ENCODE data around the gene ASCL5.

Gene ASCL5

DNA sequence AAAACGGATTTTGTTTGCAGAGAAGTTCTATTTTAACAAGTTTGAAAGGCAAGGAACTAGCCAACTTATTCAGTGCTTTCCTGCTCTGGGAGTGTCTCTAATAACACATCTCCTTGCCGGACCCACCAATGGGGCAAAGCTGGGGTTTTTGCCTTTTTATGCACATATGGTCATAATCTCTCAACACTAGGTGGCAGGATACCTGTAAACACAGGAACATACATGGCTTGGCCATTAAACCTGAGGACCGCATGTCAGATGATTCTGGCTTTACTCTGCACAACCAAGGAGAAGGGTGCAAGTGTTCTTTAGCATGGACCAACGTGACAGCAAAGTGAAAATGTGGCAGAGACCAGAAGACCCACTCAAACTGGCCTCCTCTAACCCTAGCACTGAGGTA lies 22.4 kb upstream of the ASCL5 start:
- H3K4me1 ChIP-seq (ENCODE audit: insufficient read depth, low read length, poor library complexity, severe bottlenecking) = peaks cover 15% of the 10 kb centered on the region
- H3K79me2 ChIP-seq (ENCODE audit: insufficient read depth, low read length) = peaks cover 11% of the 10 kb centered on the region
- H3F3A ChIP-seq (ENCODE audit: low read depth) = no peaks in the 10 kb centered on the region
- H3K36me3 ChIP-seq (ENCODE audit: insufficient read depth, low read length) = peaks cover 32% of the 10 kb centered on the region; the same call in 1 of the 2 replicates
- H3K9me3 ChIP-seq (ENCODE audit: insufficient read depth, low read depth, low read length) = no peaks in the 10 kb centered on the region
- H4K20me1 ChIP-seq (ENCODE audit: insufficient read depth, low read length, poor library complexity, severe bottlenecking) = no peaks in the 10 kb centered on the region
- no peak overlapping the region for H2AFZ ChIP-seq (ENCODE audit: low read length)
- no peak overlapping the region for H3K4me2 ChIP-seq (ENCODE audit: low read depth, low read length, poor library complexity, severe bottlenecking)
- H3K27me3 ChIP-seq (ENCODE audit: insufficient read depth, low read length, poor library complexity, severe bottlenecking) = no peaks in the 10 kb centered on the region
- H3K9ac ChIP-seq (ENCODE audit: low read depth, low read length, poor library complexity, severe bottlenecking) = no peak overlapping the region
- TF ChIP-seq EZH2phosphoT487 (IDR thresholded peaks at IDR 0.05; ENCODE audit: borderline replicate concordance) = no peak
- TF ChIP-seq, protein P1, sequence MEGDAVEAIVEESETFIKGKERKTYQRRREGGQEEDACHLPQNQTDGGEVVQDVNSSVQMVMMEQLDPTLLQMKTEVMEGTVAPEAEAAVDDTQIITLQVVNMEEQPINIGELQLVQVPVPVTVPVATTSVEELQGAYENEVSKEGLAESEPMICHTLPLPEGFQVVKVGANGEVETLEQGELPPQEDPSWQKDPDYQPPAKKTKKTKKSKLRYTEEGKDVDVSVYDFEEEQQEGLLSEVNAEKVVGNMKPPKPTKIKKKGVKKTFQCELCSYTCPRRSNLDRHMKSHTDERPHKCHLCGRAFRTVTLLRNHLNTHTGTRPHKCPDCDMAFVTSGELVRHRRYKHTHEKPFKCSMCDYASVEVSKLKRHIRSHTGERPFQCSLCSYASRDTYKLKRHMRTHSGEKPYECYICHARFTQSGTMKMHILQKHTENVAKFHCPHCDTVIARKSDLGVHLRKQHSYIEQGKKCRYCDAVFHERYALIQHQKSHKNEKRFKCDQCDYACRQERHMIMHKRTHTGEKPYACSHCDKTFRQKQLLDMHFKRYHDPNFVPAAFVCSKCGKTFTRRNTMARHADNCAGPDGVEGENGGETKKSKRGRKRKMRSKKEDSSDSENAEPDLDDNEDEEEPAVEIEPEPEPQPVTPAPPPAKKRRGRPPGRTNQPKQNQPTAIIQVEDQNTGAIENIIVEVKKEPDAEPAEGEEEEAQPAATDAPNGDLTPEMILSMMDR (conservative IDR thresholded peaks at IDR 0.05; ENCODE audit: low read length) = peak; percentile 72
- no peaks in the 10 kb centered on the region for H3K9me2 ChIP-seq (replicated peaks; ENCODE audit: low read depth, low read length)
- no peak overlapping the region for H3K4me3 ChIP-seq (ENCODE audit: low read length, poor library complexity, severe bottlenecking)

DNA sequence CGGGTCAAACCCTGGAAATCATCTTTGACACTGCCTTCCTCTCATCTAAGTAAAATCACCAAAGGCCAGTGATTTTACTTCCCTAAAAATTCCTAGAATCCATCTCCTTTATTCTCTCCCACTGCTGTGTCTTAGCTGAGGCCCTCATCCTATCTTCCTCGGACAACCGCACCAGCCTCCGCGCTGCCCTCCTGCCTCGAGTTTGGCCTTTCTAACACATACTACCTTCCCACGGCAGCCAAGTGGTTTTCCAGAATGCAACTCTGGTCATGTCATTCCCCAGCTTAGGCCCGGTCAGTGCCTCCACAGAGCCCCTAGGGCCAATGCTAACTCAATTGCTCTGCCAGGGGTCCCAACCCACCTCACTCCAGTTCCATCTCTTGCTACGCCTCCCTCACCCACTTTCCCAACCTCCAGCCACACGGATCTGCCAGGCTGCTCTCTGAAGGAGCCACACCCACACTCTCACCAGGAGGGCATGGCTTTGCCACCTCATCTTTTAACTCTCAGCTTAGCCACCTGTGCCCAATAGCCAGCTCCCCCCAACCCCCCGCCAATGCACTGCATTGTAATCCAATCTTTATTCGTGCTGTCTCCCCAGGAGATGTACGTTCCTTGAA lies 20.5 kb upstream of the ASCL5 start:
- TF ChIP-seq, protein P1 (conservative IDR thresholded peaks at IDR 0.05; ENCODE audit: low read length) = no peak
- no peak for TF ChIP-seq EZH2phosphoT487 (IDR thresholded peaks at IDR 0.05; ENCODE audit: borderline replicate concordance)
- H3K79me2 ChIP-seq (ENCODE audit: insufficient read depth, low read length) = no peaks in the 10 kb centered on the region
- no peak overlapping the region for H3K4me3 ChIP-seq (ENCODE audit: low read length, poor library complexity, severe bottlenecking)
- no peaks in the 10 kb centered on the region for H4K20me1 ChIP-seq (ENCODE audit: insufficient read depth, low read length, poor library complexity, severe bottlenecking)
- H2AFZ ChIP-seq (ENCODE audit: low read length) = no peak overlapping the region
- H3K9me3 ChIP-seq (ENCODE audit: insufficient read depth, low read depth, low read length) = no peaks in the 10 kb centered on the region
- H3K4me1 ChIP-seq (ENCODE audit: insufficient read depth, low read length, poor library complexity, severe bottlenecking) = peaks cover 3% of the 10 kb centered on the region
- H3F3A ChIP-seq (ENCODE audit: low read depth) = no peaks in the 10 kb centered on the region
- H3K4me2 ChIP-seq (ENCODE audit: low read depth, low read length, poor library complexity, severe bottlenecking) = no peak overlapping the region
- H3K9ac ChIP-seq (ENCODE audit: low read depth, low read length, poor library complexity, severe bottlenecking) = no peak overlapping the region
- no peaks in the 10 kb centered on the region for H3K9me2 ChIP-seq (replicated peaks; ENCODE audit: low read depth, low read length)
- no peaks in the 10 kb centered on the region for H3K27me3 ChIP-seq (ENCODE audit: insufficient read depth, low read length, poor library complexity, severe bottlenecking)
- H3K36me3 ChIP-seq (ENCODE audit: insufficient read depth, low read length) = peaks cover 51% of the 10 kb centered on the region; the same call in 1 of the 2 replicates

DNA sequence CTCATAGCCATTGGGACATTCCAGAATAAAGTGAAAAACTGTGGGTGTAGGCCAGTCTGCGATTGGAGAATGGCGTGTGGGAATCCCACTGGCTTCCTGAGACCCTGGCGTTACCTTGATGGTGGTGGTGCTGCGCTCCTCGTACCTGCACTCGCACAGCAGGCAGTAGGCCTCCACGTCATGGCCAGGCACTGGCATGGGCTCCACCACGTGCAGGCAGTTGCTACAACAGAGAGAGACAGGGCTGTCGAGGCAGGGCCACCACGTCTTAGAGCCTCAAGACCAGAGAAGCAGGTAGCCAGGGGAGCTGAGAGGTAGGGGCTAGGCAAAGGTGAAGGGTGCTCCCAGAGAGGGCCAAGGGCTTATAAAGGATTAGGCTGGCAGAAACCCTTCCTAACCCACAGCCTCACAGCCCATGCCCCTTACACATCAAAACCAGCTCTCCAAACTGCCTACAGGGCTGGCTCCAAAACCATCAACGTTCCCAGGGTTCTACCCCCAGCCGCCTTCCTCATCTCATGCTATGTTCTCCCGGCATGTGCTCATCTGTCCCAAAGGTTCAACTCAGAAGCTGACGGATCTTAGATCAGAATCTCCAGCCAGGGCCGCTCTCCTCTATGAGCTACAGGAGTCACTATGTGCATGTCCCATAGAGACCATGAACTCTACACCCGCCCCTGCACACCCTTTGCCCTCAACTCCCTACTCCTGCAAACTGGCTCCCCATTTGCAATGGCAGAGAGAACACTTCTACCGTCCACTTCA lies 19.8 kb upstream of the ASCL5 start:
- no peak overlapping the region for H3K4me2 ChIP-seq (ENCODE audit: low read depth, low read length, poor library complexity, severe bottlenecking)
- no peaks in the 10 kb centered on the region for H3K79me2 ChIP-seq (ENCODE audit: insufficient read depth, low read length)
- H3K9me3 ChIP-seq (ENCODE audit: insufficient read depth, low read depth, low read length) = no peaks in the 10 kb centered on the region
- H3F3A ChIP-seq (ENCODE audit: low read depth) = no peaks in the 10 kb centered on the region
- H4K20me1 ChIP-seq (ENCODE audit: insufficient read depth, low read length, poor library complexity, severe bottlenecking) = no peaks in the 10 kb centered on the region
- H2AFZ ChIP-seq (ENCODE audit: low read length) = no peak overlapping the region
- no peaks in the 10 kb centered on the region for H3K27me3 ChIP-seq (ENCODE audit: insufficient read depth, low read length, poor library complexity, severe bottlenecking)
- no peak overlapping the region for H3K4me3 ChIP-seq (ENCODE audit: low read length, poor library complexity, severe bottlenecking)
- no peak for TF ChIP-seq EZH2phosphoT487 (IDR thresholded peaks at IDR 0.05; ENCODE audit: borderline replicate concordance)
- TF ChIP-seq, protein P1 (conservative IDR thresholded peaks at IDR 0.05; ENCODE audit: low read length) = no peak
- H3K36me3 ChIP-seq (ENCODE audit: insufficient read depth, low read length) = peaks cover 58% of the 10 kb centered on the region; the same call in 1 of the 2 replicates
- no peaks in the 10 kb centered on the region for H3K9me2 ChIP-seq (replicated peaks; ENCODE audit: low read depth, low read length)
- H3K9ac ChIP-seq (ENCODE audit: low read depth, low read length, poor library complexity, severe bottlenecking) = no peak overlapping the region
- H3K4me1 ChIP-seq (ENCODE audit: insufficient read depth, low read length, poor library complexity, severe bottlenecking) = no peaks in the 10 kb centered on the region

Data from Loucy (cell line).